K562 (cell line): ENCODE data around the gene DOCK8. TPM values are rescaled to one million over a fixed set of nuclear protein-coding genes. Genes with fewer than 3 reads are reported as not detected.

Experiments used
- ATAC-seq: fragments of 200-7000 bp; cut with Tn5 transposase; 3 replicates; pipeline ENCODE4 v1.9.1; 2020; ENCODE audit warnings: moderate library complexity
- BruUV-seq: library from RNA; stranded (reverse); fragments of 400-500 nt; replicated peaks from 2 replicates; lab custom pipeline; 2021; lab: Mats Ljungman, UMichigan
- CTCF ChIA-PET: fragments of 300-600 bp; formaldehyde crosslinking; extraction: SDS; loops from one replicate; lab custom pipeline; 2021; ENCODE audit warnings: low intra/inter-chr PET ratio; lab: Yijun Ruan, JAX
- POLR2A ChIA-PET: fragments of 300-600, 350-650 bp; sonication (Branson Sonifier 250); formaldehyde crosslinking; extraction: SDS; loops from one replicate; lab custom pipeline; 2021; ENCODE audit warnings: antibody characterized with exemption, inconsistent platforms; lab: Yijun Ruan, JAX
- DNase-seq, 4 experiments: peaks; one replicate each; pipeline versions ENCODE4 v3.0.0 to v3.0.0-alpha.2; 2011 to 2018; ENCODE audit warnings: low spot score in 3 of 4, mixed read lengths in 3 of 4; ENCODE audit errors: extremely low read depth in 1 of 4
- FAIRE-seq: peaks from 2 replicates; lab custom pipeline; 2011; peaks lifted over from hg19 to GRCh38; lab: Jason Lieb, UNC
- H2AFZ ChIP-seq: 2 replicates; pipeline ENCODE4 v1.6.0; 2011; ENCODE audit warnings: low read depth, low read length, control low read depth, inconsistent platforms
- H3K27ac ChIP-seq: fragments of 200-600 bp; 3 replicates; pipeline ENCODE4 v1.8.0; 2011; ENCODE audit warnings: low read depth, mild to moderate bottlenecking, control low read depth, inconsistent platforms, low read length, moderate library complexity, mixed read lengths; ENCODE audit errors: extremely low read depth
- H3K27me3 ChIP-seq, 2 experiments: fragments of 300-600 bp in 1 of 2; 2 replicates in 1 of 2; 3 replicates in 1 of 2; pipeline versions ENCODE4 v1.6.0 to v1.8.0; 2011; ENCODE audit warnings: inconsistent platforms in 2 of 2, low read length in 2 of 2, mild to moderate bottlenecking in 1 of 2, mixed read lengths in 1 of 2, moderate library complexity in 1 of 2; ENCODE audit not compliant: control insufficient read depth in 2 of 2, insufficient read depth in 2 of 2
- H3K36me3 ChIP-seq: fragments of 300-600 bp; 3 replicates; pipeline ENCODE4 v1.8.0; 2011; ENCODE audit warnings: mild to moderate bottlenecking, low read length, inconsistent platforms; ENCODE audit not compliant: control insufficient read depth, insufficient read depth
- H3K4me1 ChIP-seq, 2 experiments: fragments of 200-600 bp in 1 of 2; replicated peaks in 1 of 2; 2 replicates in 1 of 2; 3 replicates in 1 of 2; pipeline versions ENCODE4 v1.5.1 to v1.8.0; 2011; ENCODE audit warnings: inconsistent platforms in 2 of 2, low read length in 2 of 2, mild to moderate bottlenecking in 1 of 2, mixed read lengths in 1 of 2, moderate library complexity in 1 of 2; ENCODE audit not compliant: control insufficient read depth in 2 of 2, insufficient read depth in 2 of 2
- H3K4me2 ChIP-seq: 2 replicates; pipeline ENCODE4 v1.6.1; 2011; ENCODE audit warnings: low read length, control low read depth, inconsistent platforms, mixed read lengths; ENCODE audit not compliant: insufficient read depth
- H3K4me3 ChIP-seq: fragments of 200-600 bp; sonication (generic), shearing (Covaris generic); 2 replicates; pipeline ENCODE4 v1.5.1; 2016; ENCODE audit warnings: control low read depth, inconsistent platforms
- H3K79me2 ChIP-seq: fragments of 200-600 bp; 3 replicates; pipeline ENCODE4 v1.8.0; 2011; ENCODE audit warnings: low read length, inconsistent platforms; ENCODE audit not compliant: control insufficient read depth, insufficient read depth
- H3K9ac ChIP-seq, 2 experiments: 2 replicates each; pipeline versions ENCODE4 v1.6.0 to v1.6.1; 2011; ENCODE audit warnings: low read depth in 2 of 2, low read length in 2 of 2, control low read depth in 1 of 2, inconsistent platforms in 1 of 2, mild to moderate bottlenecking in 1 of 2, mixed read lengths in 1 of 2; ENCODE audit not compliant: insufficient read depth in 1 of 2
- H3K9me1 ChIP-seq: one replicate; pipeline ENCODE4 v1.6.0; 2011; ENCODE audit warnings: inconsistent platforms, mild to moderate bottlenecking, low read length, moderate library complexity; ENCODE audit not compliant: control insufficient read depth, insufficient read depth
- H3K9me3 ChIP-seq: replicated peaks from 2 replicates; pipeline ENCODE4 v1.5.1; 2011; ENCODE audit warnings: low read depth, low read length, inconsistent platforms; ENCODE audit not compliant: control insufficient read depth, insufficient read depth
- H4K20me1 ChIP-seq: replicated peaks from 2 replicates; pipeline ENCODE4 v1.6.1; 2011; ENCODE audit warnings: low read length, inconsistent platforms, mixed read lengths; ENCODE audit not compliant: control insufficient read depth, insufficient read depth
- CAMTA2 ChIP-seq: fragments of 250-450 bp; sonication (Bioruptor Pico); conservative IDR thresholded peaks from 2 replicates; pipeline ENCODE4 v1.5.1; 2022
- HDAC1 ChIP-seq, 2 experiments: fragments of 450-650 bp; IDR thresholded peaks; 2 replicates each; pipeline ENCODE4 v1.6.1; 2016 to 2017; ENCODE audit warnings: inconsistent platforms in 1 of 2, mild to moderate bottlenecking in 1 of 2, moderate library complexity in 1 of 2
- IFI16 ChIP-seq: fragments of 250-450 bp; sonication (Bioruptor Pico); IDR thresholded peaks from 2 replicates; pipeline ENCODE4 v2.1.2; 2022; ENCODE audit warnings: mild to moderate bottlenecking, inconsistent platforms
- KDM1A ChIP-seq, 2 experiments: fragments of 450-650 bp; IDR thresholded peaks; 2 replicates each; pipeline ENCODE4 v1.6.1; 2016; ENCODE audit warnings: mild to moderate bottlenecking in 2 of 2
- MYC ChIP-seq, 2 experiments: fragments of 250-450 bp in 1 of 2; sonication (Bioruptor Pico) in 1 of 2; IDR thresholded peaks; 2 replicates each; pipeline versions ENCODE4 v1.5.1 to v1.6.1; 2012 to 2021; ENCODE audit warnings: low read depth in 2 of 2, borderline replicate concordance in 1 of 2, improper control_type of control experiment in 1 of 2, low read length in 1 of 2, mild to moderate bottlenecking in 1 of 2, moderate library complexity in 1 of 2
- NCOA1 ChIP-seq: fragments of 450-650 bp; IDR thresholded peaks from 2 replicates; pipeline ENCODE4 v1.6.1; 2016; ENCODE audit warnings: low read depth
- ZNF175 ChIP-seq: fragments of 200-800 bp; sonication (Bioruptor generic); IDR thresholded peaks from 2 replicates; pipeline ENCODE4 v1.6.1; 2016; ENCODE audit warnings: low read depth, mild to moderate bottlenecking, missing genetic modification characterization, missing compliant biosample characterization
- ZNF274 ChIP-seq: IDR thresholded peaks from 2 replicates; pipeline ENCODE4 v1.6.1; 2011; ENCODE audit warnings: low read depth, mild to moderate bottlenecking, low read length, moderate library complexity, borderline replicate concordance
- ZNF699 ChIP-seq: fragments of 250-450 bp; sonication (Bioruptor Pico); IDR thresholded peaks from 2 replicates; pipeline ENCODE4 v1.8.0; 2021; ENCODE audit warnings: mild to moderate bottlenecking, moderate library complexity; ENCODE audit not compliant: insufficient replicate concordance
- WGBS: fragments of 100-300 bp; shearing (Covaris generic); methylation state at CpG from one replicate; pipeline ENCODE4 v1.1.6; 2016; ENCODE audit warnings: low coverage, mixed read lengths; ENCODE audit not compliant: insufficient coverage; ENCODE audit errors: missing lambda C conversion rate; 5-methylcytosine and 5-hydroxymethylcytosine counted together
- in situ Hi-C: fragments of 300-500 bp; cut with MboI; formaldehyde crosslinking; loops from 4 replicates; pipeline ENCODE4 v1.15.0; 2018; ENCODE audit warnings: inconsistent platforms, mixed read lengths
- intact Hi-C: fragments of 100-400 bp; cut with micrococcal nuclease; formaldehyde crosslinking; loops from 2 replicates; pipeline ENCODE4 v1.14.2; 2022
- polyA plus RNA-seq, 8 experiments: library from polyadenylated mRNA; depleted of rRNA in 4 of 8; stranded (reverse) in 5 of 8; unstranded in 3 of 8; fragments of >200 nt; fragmentation: Nextera tagmentation in 2 of 8; fragmentation: Illumina TruSeq in 1 of 8; extraction: Ambion mirVana in 2 of 8; extraction: Trizol in 1 of 8; gene quantifications; 2 replicates each; pipeline versions ENCODE4 v1.2.1 to v1.2.3, GENCODE V29; 2011 to 2014; ENCODE audit warnings: inconsistent platforms in 1 of 8, missing spikeins in 1 of 8
- total RNA-seq, 7 experiments: library from RNA; depleted of rRNA in 6 of 7; stranded (reverse); fragments of >200 nt in 6 of 7; fragmentation: Illumina TruSeq in 2 of 7; extraction: Trizol in 2 of 7; gene quantifications; 2 replicates each; pipeline versions ENCODE4 v1.2.1 to v1.2.3, GENCODE V29; 2011 to 2021; ENCODE audit warnings: low replicate concordance in 1 of 7
- TF ChIP-seq, protein P1 (sequence below), 2 experiments: fragments of 450-650 bp in 1 of 2; sonication (generic) in 1 of 2; formaldehyde crosslinking in 1 of 2; IDR thresholded peaks in 1 of 2; conservative IDR thresholded peaks in 1 of 2; 2 replicates each; pipeline versions ENCODE4 v1.6.1 to v1.8.1; 2016 to 2023; ENCODE audit warnings: mild to moderate bottlenecking in 2 of 2, moderate library complexity in 2 of 2, inconsistent platforms in 1 of 2, missing genetic modification reagents in 1 of 2
- TF ChIP-seq, protein P2 (sequence below): fragments of 250-450 bp; sonication (Bioruptor Pico); IDR thresholded peaks from 2 replicates; pipeline ENCODE4 v1.8.0; 2021; ENCODE audit warnings: moderate library complexity, mild to moderate bottlenecking, inconsistent platforms
- TF ChIP-seq, protein P3 (sequence below): fragments of 450-650 bp; formaldehyde crosslinking; IDR thresholded peaks from 2 replicates; pipeline ENCODE4 v1.4.0; 2022; ENCODE audit warnings: missing genetic modification characterization
- TF ChIP-seq, protein P4 (sequence below), 2 experiments: fragments of 450-650 bp; IDR thresholded peaks; 2 replicates each; pipeline ENCODE4 v1.6.1; 2016
- TF ChIP-seq, protein P5 (sequence below): fragments of 250-450 bp; sonication (Bioruptor Pico); IDR thresholded peaks from 2 replicates; pipeline ENCODE4 v1.5.0; 2021

DOCK8 gene
- total and polyA plus RNA-seq, 9 of the 15 experiments (the other 6 are each of a cell fraction or from before 2014, with no cell fraction given) = 14.4 to 53.8 (median 25.1) TPM

DNA sequence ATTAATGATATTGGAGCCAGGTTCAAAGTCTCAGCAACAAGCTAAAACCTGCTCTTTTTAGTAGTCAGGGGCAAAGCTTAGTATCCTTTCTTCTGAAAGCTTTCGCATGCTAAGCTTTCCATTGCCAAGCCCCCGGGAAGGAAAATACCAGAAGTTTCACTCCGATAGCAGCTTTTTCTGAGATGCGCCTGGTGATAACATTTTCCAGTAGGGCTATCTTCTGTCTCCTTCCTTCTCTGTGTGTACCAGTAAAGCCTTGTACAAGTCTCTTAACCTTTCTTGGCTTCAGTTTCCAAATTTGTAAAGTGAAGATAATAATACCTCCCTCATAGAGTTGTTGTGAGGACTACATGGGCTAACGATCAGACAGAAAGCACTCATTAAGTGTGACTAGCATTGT is 36.7 kb downstream of the DOCK8 start:
- Histone ChIP-seq H3K4me2 (peak overlapping the region; percentile 59), H4K20me1 (no peaks in the 10 kb centered on the region), H3K27me3 (no peaks in the 10 kb centered on the region), H3K4me1 (peaks cover 18 to 56% of the 10 kb centered on the region in 2 experiments; a peak in 4 of 5 replicates), H3K9me3 (no peaks in the 10 kb centered on the region), H3K9ac (peak overlapping the region in 1 of 2 experiments; percentile 69; a peak in 2 of 4 replicates), H3K4me3 (no peak overlapping the region), H3K79me2 (peaks cover 5% of the 10 kb centered on the region; the same call in 2 of the 3 replicates), H3K36me3 (no peaks in the 10 kb centered on the region; the same call in 1 of the 3 replicates), H3K9me1 (no peaks in the 10 kb centered on the region), H3K27ac (peak overlapping the region; percentile 89), H2AFZ (peak overlapping the region; percentile 77)
- POLR2A ChIA-PET = interaction anchor here (0.6 to 2.0 kb wide), 6 partner anchors 8 to 36 kb away, joined by 3 to 9 read pairs (median 4); partner anchors contain the start of gene DOCK8
- ATAC-seq (peak; percentile 76), FAIRE-seq (peak; percentile 82), DNase-seq (peak; percentile 50 to 81 (median 74))
- in situ Hi-C loops (no loop called here), intact Hi-C loops (loop anchor here (1.0 to 5.0 kb wide), 2 partner anchors 21 to 34 kb away; no protein-coding TSS in a partner anchor)
- BruUV-seq = no TSS peak
- CTCF ChIA-PET = no interaction called here
- WGBS = 0% methylated on average over 5 of the region's 5 CpGs
- TF ChIP-seq MYC (IDR thresholded peaks at IDR 0.05; ENCODE audit: low read depth, low read length) (no peak), MYC (CRISPR knock-in tag; IDR thresholded peaks at IDR 0.05; ENCODE audit: borderline replicate concordance, low read depth) (no peak), ZNF699 (CRISPR knock-in tag) (no peak), IFI16 (CRISPR knock-in tag) (no peak), ZNF175 (CRISPR knock-in tag) (peak; percentile 62; the same call in 1 of the 2 replicates), CAMTA2 (CRISPR knock-in tag) (no peak), KDM1A (IDR thresholded peaks at IDR 0.05) (peak; percentile 54 to 59; a peak in 3 of 4 replicates), HDAC1 (IDR thresholded peaks at IDR 0.05) (peak in 1 of 2 experiments; percentile 72; a peak in 2 of 4 replicates), ZNF274 (no peak), NCOA1 (peak; percentile 73)
- TF ChIP-seq, protein P1, sequence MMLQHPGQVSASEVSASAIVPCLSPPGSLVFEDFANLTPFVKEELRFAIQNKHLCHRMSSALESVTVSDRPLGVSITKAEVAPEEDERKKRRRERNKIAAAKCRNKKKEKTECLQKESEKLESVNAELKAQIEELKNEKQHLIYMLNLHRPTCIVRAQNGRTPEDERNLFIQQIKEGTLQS (IDR thresholded peaks at IDR 0.05) = no peak
- TF ChIP-seq, protein P1 (CRISPR knock-in tag; conservative IDR thresholded peaks at IDR 0.05) = no peak
- TF ChIP-seq, protein P2, sequence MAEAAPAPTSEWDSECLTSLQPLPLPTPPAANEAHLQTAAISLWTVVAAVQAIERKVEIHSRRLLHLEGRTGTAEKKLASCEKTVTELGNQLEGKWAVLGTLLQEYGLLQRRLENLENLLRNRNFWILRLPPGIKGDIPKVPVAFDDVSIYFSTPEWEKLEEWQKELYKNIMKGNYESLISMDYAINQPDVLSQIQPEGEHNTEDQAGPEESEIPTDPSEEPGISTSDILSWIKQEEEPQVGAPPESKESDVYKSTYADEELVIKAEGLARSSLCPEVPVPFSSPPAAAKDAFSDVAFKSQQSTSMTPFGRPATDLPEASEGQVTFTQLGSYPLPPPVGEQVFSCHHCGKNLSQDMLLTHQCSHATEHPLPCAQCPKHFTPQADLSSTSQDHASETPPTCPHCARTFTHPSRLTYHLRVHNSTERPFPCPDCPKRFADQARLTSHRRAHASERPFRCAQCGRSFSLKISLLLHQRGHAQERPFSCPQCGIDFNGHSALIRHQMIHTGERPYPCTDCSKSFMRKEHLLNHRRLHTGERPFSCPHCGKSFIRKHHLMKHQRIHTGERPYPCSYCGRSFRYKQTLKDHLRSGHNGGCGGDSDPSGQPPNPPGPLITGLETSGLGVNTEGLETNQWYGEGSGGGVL = no peak
- TF ChIP-seq, protein P3, sequence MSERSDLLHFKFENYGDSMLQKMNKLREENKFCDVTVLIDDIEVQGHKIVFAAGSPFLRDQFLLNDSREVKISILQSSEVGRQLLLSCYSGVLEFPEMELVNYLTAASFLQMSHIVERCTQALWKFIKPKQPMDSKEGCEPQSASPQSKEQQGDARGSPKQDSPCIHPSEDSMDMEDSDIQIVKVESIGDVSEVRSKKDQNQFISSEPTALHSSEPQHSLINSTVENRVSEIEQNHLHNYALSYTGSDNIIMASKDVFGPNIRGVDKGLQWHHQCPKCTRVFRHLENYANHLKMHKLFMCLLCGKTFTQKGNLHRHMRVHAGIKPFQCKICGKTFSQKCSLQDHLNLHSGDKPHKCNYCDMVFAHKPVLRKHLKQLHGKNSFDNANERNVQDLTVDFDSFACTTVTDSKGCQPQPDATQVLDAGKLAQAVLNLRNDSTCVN (CRISPR knock-in tag) = no peak
- TF ChIP-seq, protein P4, sequence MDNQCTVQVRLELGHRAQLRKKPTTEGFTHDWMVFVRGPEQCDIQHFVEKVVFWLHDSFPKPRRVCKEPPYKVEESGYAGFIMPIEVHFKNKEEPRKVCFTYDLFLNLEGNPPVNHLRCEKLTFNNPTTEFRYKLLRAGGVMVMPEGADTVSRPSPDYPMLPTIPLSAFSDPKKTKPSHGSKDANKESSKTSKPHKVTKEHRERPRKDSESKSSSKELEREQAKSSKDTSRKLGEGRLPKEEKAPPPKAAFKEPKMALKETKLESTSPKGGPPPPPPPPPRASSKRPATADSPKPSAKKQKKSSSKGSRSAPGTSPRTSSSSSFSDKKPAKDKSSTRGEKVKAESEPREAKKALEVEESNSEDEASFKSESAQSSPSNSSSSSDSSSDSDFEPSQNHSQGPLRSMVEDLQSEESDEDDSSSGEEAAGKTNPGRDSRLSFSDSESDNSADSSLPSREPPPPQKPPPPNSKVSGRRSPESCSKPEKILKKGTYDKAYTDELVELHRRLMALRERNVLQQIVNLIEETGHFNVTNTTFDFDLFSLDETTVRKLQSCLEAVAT (IDR thresholded peaks at IDR 0.05) = no peak; a peak in 1 of 4 replicates
- TF ChIP-seq, protein P5, sequence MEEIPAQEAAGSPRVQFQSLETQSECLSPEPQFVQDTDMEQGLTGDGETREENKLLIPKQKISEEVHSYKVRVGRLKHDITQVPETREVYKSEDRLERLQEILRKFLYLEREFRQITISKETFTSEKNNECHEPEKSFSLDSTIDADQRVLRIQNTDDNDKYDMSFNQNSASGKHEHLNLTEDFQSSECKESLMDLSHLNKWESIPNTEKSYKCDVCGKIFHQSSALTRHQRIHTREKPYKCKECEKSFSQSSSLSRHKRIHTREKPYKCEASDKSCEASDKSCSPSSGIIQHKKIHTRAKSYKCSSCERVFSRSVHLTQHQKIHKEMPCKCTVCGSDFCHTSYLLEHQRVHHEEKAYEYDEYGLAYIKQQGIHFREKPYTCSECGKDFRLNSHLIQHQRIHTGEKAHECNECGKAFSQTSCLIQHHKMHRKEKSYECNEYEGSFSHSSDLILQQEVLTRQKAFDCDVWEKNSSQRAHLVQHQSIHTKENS (CRISPR knock-in tag) = no peak
